ENCODE results near the gene RALY. TPM values are rescaled to one million over a fixed set of nuclear protein-coding genes. Genes with fewer than 3 reads are reported as not detected.
A peak's percentile ranks its signal among the peaks of the same experiment; 100 is the strongest.

RALY gene
- total and polyA plus RNA-seq, 2 of the 4 experiments (the other 2 are of a cell fraction) = 46.2 to 115 TPM

DNA sequence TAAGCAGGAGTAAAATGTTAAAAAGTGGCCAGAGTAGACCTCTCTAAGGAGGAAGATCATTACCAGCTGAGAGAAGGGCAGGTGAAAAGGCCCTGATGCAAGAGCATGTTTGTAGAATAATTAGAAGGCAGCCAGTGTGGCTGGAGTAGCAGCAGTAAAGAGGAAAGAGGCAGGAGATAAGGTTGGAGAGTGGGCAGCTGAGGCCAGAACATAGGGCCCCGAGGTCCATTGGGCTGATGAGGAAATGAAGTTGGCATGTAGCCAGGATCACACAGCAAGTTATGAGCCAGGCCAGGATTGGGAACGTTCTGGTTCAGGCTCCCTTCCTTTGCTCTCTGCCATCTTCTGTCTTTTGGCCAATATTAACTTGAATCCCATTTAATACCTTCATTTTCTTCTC lies 51.6 kb downstream of the RALY start:
- H2AFZ ChIP-seq (replicated peaks; ENCODE audit: low read length, poor library complexity) = no peak overlapping the region
- no peak overlapping the region for H3K4ac ChIP-seq (ENCODE audit: low read depth, low read length)
- H3K27me3 ChIP-seq (ENCODE audit: control insufficient read depth, insufficient read depth, low read length) = no peaks in the 10 kb centered on the region
- no peak overlapping the region for H3K27ac ChIP-seq (ENCODE audit: insufficient read depth, low read length)
- no peak for TF ChIP-seq RAD21 (IDR thresholded peaks at IDR 0.05; ENCODE audit: low read length)
- TF ChIP-seq, protein P1, sequence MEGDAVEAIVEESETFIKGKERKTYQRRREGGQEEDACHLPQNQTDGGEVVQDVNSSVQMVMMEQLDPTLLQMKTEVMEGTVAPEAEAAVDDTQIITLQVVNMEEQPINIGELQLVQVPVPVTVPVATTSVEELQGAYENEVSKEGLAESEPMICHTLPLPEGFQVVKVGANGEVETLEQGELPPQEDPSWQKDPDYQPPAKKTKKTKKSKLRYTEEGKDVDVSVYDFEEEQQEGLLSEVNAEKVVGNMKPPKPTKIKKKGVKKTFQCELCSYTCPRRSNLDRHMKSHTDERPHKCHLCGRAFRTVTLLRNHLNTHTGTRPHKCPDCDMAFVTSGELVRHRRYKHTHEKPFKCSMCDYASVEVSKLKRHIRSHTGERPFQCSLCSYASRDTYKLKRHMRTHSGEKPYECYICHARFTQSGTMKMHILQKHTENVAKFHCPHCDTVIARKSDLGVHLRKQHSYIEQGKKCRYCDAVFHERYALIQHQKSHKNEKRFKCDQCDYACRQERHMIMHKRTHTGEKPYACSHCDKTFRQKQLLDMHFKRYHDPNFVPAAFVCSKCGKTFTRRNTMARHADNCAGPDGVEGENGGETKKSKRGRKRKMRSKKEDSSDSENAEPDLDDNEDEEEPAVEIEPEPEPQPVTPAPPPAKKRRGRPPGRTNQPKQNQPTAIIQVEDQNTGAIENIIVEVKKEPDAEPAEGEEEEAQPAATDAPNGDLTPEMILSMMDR (conservative IDR thresholded peaks at IDR 0.05; ENCODE audit: low read depth, low read length) = no peak
- no peak overlapping the region for H2BK20ac ChIP-seq (ENCODE audit: low read depth, low read length)
- H3K4me3 ChIP-seq (ENCODE audit: insufficient read depth, low read depth, low read length) = no peak overlapping the region
- CTCF ChIA-PET = interaction anchor here (0.6 kb wide), 2 partner anchors 122 to 240 kb away, joined by 3 to 4 read pairs; no protein-coding TSS in a partner anchor
- H3K9ac ChIP-seq (ENCODE audit: low read depth, low read length) = no peak overlapping the region
- H3K36me3 ChIP-seq (ENCODE audit: control insufficient read depth, insufficient read depth, low read length) = peaks cover 8% of the 10 kb centered on the region; the same call in 1 of the 2 replicates
- peaks cover 93% of the 10 kb centered on the region for H4K20me1 ChIP-seq (ENCODE audit: insufficient read depth, low read length)
- H4K5ac ChIP-seq (ENCODE audit: low read depth, low read length) = no peak overlapping the region
- H2BK120ac ChIP-seq (ENCODE audit: low read depth, low read length) = no peak overlapping the region
- H3K4me2 ChIP-seq (ENCODE audit: low read depth, low read length) = no peak overlapping the region
- DNase-seq = peak; percentile 18
- peak overlapping the region; percentile 45; the same call in 1 of the 2 replicates for H3K23ac ChIP-seq (ENCODE audit: low read depth, low read length)
- POLR2A ChIA-PET (ENCODE audit: unreplicated experiment) = no interaction called here
- no peaks in the 10 kb centered on the region for H3K9me3 ChIP-seq (ENCODE audit: control insufficient read depth, insufficient read depth, low read length)
- ATAC-seq (ENCODE audit: low read depth) = peak; percentile 31; the same call in 1 of the 2 replicates
- no peak overlapping the region for H3K56ac ChIP-seq (ENCODE audit: extremely low read depth, insufficient read depth, low read length)
- BruUV-seq (replicated peaks) = no TSS peak
- peaks cover 14% of the 10 kb centered on the region for H3K4me1 ChIP-seq (ENCODE audit: control insufficient read depth, insufficient read depth, low read length)
- no peak overlapping the region for H4K91ac ChIP-seq (ENCODE audit: insufficient read depth, low read depth, low read length)
- H2BK15ac ChIP-seq (ENCODE audit: low read depth, low read length) = no peak overlapping the region
- H2AK9ac ChIP-seq (replicated peaks; ENCODE audit: low read depth, low read length, poor library complexity) = no peak overlapping the region
- intact Hi-C loops (cut with micrococcal nuclease) = no loop called here
- H2AK5ac ChIP-seq (ENCODE audit: low read depth, low read length) = no peak overlapping the region
- dilution Hi-C loops (cut with HindIII; ENCODE audit: low sequenced_read_pairs, unreplicated experiment) = no loop called here
- peaks cover 29% of the 10 kb centered on the region for H3K9me1 ChIP-seq (ENCODE audit: insufficient read depth, low read length)
- in situ Hi-C loops (cut with MboI; ENCODE audit: low sequenced_read_pairs) = no loop called here
- H3K14ac ChIP-seq (replicated peaks; ENCODE audit: low read depth, low read length) = no peak overlapping the region
- peaks cover 57 to 95% of the 10 kb centered on the region in 2 experiments for H3K79me1 ChIP-seq (ENCODE audit: low read depth in 1 of 2, low read length in 2 of 2)
- WGBS, 2 experiments (ENCODE audit: extremely low coverage in 2 of 2, insufficient read length in 1 of 2) = no CpG with 5 or more reads among the region's 2 CpGs
- H2BK5ac ChIP-seq (ENCODE audit: low read depth, low read length, poor library complexity, severe bottlenecking) = no peak overlapping the region
- no peak overlapping the region for H3K18ac ChIP-seq (ENCODE audit: low read depth, low read length)
- no peak overlapping the region for H4K8ac ChIP-seq (ENCODE audit: low read depth in 2 of 2, low read length in 2 of 2)

Data from IMR-90 (cell line).